ENCODE measurements around the gene NBEAL2.

NBEAL2 gene

DNA sequence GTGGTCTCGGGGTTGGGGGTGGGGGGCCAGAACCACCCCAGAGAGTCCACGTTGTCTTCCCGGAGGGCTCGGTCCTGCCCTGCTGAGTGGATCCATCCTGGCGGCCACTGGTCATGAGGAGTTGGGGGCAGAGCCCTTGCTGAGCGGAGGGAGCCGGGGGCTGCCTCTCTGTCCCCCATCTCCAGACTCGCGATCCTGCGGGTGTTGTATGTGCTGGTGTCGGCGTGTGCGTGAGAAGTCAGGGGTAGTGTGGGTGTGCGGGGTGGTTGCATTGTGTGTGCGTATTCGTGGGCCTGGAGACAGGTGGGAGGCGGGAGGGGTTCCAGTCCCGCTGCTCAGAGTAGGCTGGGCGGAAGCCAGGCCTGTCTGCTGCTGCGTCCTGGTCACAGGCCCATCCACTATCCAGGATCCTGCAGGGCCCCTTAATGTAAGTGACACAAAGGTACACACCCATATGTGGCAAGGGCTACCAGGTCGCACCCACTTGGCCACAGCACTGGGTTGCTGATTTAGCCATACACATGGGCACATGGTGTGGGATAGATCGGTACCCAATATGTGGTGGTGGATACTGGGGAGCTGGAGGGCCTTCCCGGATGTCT lies 30.7 kb downstream of the NBEAL2 start:
- TF ChIP-seq POU2F2 (IDR thresholded peaks at IDR 0.05; ENCODE audit: low read depth, low read length): 0 out of 2 replicates have a peak, but pooled peaks have one; percentile 29
- no peak for TF ChIP-seq POLR2AphosphoS5 (IDR thresholded peaks at IDR 0.05; ENCODE audit: low read depth, low read length)
- no peak for TF ChIP-seq PAX5 (IDR thresholded peaks at IDR 0.05; ENCODE audit: insufficient read depth, low read length, severe bottlenecking)
- FAIRE-seq (peak; percentile 52), DNase-seq (ENCODE audit: insufficient read length, low spot score) (no peak)

DNA sequence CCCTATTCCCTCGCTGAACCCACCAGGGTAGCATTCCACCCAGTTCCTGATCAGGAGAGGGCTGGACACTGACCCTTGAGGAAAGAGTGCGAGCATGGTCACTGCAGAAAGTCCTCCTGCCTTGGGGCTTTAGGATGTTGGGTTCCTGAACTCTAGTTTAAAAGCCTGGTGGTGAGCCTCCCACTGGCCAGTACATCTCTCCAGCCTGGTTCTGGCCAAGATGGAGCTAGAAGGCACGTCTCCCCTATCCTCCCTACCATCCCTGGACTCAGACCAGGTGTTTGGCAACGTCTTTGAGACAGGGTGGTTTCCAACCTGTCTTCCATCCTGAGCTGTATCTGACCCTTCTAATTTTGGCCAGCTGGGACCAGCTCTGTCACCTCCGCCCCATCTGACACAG lies 31.4 kb downstream of the NBEAL2 start:
- FAIRE-seq: no peak

DNA sequence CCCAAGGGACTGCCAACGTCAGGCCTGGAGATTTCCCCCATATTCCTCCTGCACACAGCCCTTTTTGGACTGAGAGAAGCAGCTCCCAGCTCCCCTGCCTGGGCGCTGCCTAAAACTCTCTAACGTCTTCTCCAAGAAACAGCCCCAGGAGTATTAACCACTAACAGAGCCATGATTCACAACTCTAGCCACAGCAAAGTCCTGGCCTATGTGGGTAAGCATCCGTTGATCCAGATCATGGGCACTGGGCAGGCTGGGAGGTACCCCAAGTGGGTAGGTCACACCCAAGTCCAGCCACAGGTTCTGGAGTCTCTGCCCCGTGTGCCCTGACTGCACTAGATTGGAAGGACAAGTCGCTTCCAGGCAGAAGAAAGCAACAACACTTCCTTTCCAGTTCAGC lies 31.9 kb downstream of the NBEAL2 start:
- FAIRE-seq (no peak), DNase-seq (ENCODE audit: insufficient read length, low spot score) (no peak)
- TF ChIP-seq SPI1 (IDR thresholded peaks at IDR 0.05; ENCODE audit: low read depth, low read length) (no peak), POLR2AphosphoS5 (IDR thresholded peaks at IDR 0.05; ENCODE audit: low read depth, low read length) (no peak), POU2F2 (IDR thresholded peaks at IDR 0.05; ENCODE audit: low read depth, low read length) (no peak), TAF1 (IDR thresholded peaks at IDR 0.05; ENCODE audit: low read depth, low read length) (no peak), POLR2A (IDR thresholded peaks at IDR 0.05; ENCODE audit: low read depth, low read length) (no peak), PAX5 (IDR thresholded peaks at IDR 0.05; ENCODE audit: insufficient read depth, low read length, severe bottlenecking) (no peak)

More for the DNA sequence above, 31.4 kb downstream of the NBEAL2 start:
- TF ChIP-seq POU2F2 (IDR thresholded peaks at IDR 0.05; ENCODE audit: low read depth, low read length) (no peak), SPI1 (IDR thresholded peaks at IDR 0.05; ENCODE audit: low read depth, low read length) (no peak), POLR2A (IDR thresholded peaks at IDR 0.05; ENCODE audit: low read depth, low read length) (no peak), PAX5 (IDR thresholded peaks at IDR 0.05; ENCODE audit: insufficient read depth, low read length, severe bottlenecking) (no peak), TAF1 (IDR thresholded peaks at IDR 0.05; ENCODE audit: low read depth, low read length) (no peak), POLR2AphosphoS5 (IDR thresholded peaks at IDR 0.05; ENCODE audit: low read depth, low read length) (no peak)
- DNase-seq (ENCODE audit: insufficient read length, low spot score): no peak

DNA sequence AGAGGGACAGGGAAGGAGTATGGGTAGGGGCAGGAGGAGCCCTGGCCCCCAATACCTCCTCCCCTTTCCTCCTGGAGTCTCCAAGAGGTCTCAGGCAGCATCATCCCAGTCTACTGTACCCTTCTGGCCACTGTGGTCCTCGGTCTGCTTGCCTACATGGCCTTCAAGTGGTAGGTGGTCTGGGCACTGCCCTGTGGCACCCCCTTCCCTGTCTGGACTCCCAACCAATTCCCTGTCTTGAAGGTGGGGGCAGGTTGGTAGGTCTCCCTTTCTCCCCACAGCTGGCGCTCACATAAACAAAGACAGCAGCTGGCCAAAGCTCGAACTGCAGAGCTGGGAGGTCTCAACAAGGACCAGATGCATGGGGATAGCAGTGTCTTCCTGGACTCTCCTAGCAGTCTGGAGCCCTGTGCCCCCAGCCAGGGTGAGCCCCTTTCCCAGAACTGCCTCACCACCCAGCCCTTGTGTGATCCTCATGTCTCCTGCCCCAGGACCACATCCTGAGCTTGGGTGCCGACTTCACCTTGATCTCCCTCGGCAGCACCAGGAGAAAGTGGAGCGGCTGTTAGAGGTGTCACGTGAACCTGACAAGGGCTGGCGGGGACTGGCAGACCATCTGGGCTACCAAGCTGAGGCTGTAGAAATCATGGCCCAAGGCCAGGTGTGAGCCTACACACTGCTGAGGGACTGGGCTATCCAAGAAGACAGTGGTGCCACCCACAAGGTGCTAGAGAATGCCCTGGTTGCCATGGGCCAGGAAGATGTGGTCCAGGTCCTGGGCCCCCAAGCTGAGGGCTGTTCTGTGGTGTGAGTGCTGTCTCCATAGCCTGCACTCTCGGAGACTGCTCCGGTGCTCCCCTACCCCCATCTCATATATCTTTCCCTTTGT lies 33.1 kb downstream of the NBEAL2 start:
- FAIRE-seq (no peak), DNase-seq (ENCODE audit: insufficient read length, low spot score) (no peak)
- no peak for TF ChIP-seq PAX5 (IDR thresholded peaks at IDR 0.05; ENCODE audit: insufficient read depth, low read length, severe bottlenecking)
- TF ChIP-seq POU2F2 (IDR thresholded peaks at IDR 0.05; ENCODE audit: low read depth, low read length): no peak
- TF ChIP-seq POLR2AphosphoS5 (IDR thresholded peaks at IDR 0.05; ENCODE audit: low read depth, low read length): no peak; the same call in 1 of the 2 replicates
- no peak for TF ChIP-seq SPI1 (IDR thresholded peaks at IDR 0.05; ENCODE audit: low read depth, low read length)

DNA sequence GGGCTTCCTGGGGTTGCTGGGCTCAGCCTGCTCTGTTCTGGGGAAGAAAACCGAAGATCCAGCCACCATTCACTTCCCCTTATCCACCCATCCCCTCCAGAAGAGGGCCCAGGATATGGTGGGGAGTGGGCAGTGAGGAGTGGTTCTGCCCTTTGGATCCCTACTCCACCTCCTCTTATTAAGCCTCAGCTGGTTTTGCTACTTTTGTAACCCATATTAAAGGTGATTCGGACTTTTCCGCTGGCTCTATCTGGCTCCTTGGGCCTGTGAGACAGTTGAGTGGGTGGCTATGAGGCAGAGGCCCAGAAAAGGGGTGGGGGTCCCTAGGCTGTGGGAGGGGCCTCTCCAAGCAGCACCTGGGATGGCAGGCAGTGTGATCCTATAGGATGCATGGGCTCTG lies 33.8 kb downstream of the NBEAL2 start:
- DNase-seq (ENCODE audit: insufficient read length, low spot score): no peak
- no peak for FAIRE-seq
- TF ChIP-seq SPI1 (IDR thresholded peaks at IDR 0.05; ENCODE audit: low read depth, low read length): no peak
- no peak for TF ChIP-seq TAF1 (IDR thresholded peaks at IDR 0.05; ENCODE audit: low read depth, low read length)
- no peak for TF ChIP-seq POU2F2 (IDR thresholded peaks at IDR 0.05; ENCODE audit: low read depth, low read length)
- TF ChIP-seq POLR2A (IDR thresholded peaks at IDR 0.05; ENCODE audit: low read depth, low read length): no peak
- TF ChIP-seq POLR2AphosphoS5 (IDR thresholded peaks at IDR 0.05; ENCODE audit: low read depth, low read length): no peak

DNA sequence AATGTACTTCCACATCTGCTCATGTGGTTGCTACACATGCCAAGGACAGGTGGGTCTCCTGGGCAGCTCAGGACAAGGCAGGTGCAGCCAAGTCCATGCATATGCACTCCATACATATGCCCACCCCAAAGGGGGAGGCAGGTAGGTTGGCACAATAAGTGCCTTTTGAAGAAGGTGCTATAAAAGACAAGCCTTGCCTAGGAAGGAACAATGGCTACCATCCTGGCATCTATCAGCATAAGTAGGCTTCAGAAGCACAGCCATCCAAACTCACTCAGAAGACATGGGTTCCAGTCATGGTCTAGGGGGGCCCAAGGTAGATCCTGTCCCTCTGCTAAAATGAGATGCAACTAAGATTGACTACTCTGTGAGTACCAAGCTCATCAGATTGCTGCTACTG lies 34.6 kb downstream of the NBEAL2 start:
- FAIRE-seq: no peak

DNA sequence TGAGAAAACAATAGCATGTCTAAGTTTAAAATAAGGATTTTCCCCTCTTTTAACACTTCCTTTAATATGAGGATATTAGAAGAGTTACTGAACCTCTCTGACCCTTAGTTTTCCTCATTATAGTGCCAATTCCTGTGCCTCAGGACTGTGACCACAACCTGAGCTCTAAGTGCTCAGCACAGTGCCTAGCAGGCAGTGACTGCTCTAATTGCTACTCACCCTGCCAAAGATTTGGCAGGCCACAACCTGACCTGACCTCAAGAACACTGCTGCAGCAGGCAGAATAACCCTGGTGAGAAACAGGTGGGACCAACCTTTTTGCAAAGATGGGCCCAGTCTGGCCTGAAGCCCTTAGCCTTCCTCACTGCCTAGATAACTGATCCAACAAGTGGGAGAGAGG lies 35.7 kb downstream of the NBEAL2 start:
- DNase-seq (ENCODE audit: insufficient read length, low spot score): no peak
- no peak for FAIRE-seq
- TF ChIP-seq POLR2AphosphoS5 (IDR thresholded peaks at IDR 0.05; ENCODE audit: low read depth, low read length) (0 out of 2 replicates have a peak, but pooled peaks have one; percentile 12), PAX5 (IDR thresholded peaks at IDR 0.05; ENCODE audit: insufficient read depth, low read length, severe bottlenecking) (no peak)

More for the DNA sequence above, 34.6 kb downstream of the NBEAL2 start:
- TF ChIP-seq POU2F2 (IDR thresholded peaks at IDR 0.05; ENCODE audit: low read depth, low read length) (no peak), PAX5 (IDR thresholded peaks at IDR 0.05; ENCODE audit: insufficient read depth, low read length, severe bottlenecking) (no peak), SPI1 (IDR thresholded peaks at IDR 0.05; ENCODE audit: low read depth, low read length) (no peak), TAF1 (IDR thresholded peaks at IDR 0.05; ENCODE audit: low read depth, low read length) (no peak), POLR2AphosphoS5 (IDR thresholded peaks at IDR 0.05; ENCODE audit: low read depth, low read length) (no peak), POLR2A (IDR thresholded peaks at IDR 0.05; ENCODE audit: low read depth, low read length) (no peak)
- DNase-seq (ENCODE audit: insufficient read length, low spot score): no peak

DNA sequence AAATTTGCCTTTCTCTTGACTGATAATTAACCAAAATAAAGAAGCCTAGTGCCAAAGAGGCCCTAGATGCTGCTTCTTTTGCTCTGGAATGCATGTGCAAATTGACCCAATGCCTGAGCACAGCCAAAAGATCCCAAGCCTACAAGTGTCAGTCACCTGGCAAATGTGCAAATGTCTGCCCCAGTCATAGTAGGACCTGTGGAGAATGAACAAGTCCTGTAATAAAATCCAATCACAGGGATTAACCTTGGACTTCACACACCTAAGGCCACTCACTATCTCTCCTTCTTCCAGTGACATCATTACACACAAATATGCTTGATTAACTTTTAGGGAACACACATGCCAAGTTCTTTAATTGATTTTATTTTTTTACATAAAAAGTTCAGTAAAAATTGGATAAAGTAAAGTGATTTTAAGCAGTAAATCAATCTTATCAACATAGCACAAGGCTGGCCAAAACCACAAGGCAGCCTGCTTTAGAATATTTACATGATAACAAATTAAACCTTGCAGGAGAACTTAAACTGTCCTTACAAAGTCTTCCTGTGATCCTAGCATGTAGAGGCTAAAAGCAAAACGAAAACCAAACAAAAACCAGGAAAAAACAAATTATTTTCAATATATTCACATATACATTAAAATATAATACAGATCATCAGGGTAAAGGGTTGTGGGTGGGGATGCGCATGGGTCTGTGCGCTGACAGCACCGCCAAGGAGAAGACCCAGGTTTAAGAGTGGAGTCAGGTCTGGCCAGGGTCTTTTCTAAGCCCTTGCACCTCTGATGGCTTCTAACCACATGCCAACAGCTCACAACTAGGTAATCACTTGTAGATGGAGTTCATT lies 36.8 kb downstream of the NBEAL2 start:
- TF ChIP-seq POLR2A (IDR thresholded peaks at IDR 0.05; ENCODE audit: low read depth, low read length): no peak
- TF ChIP-seq POU2F2 (IDR thresholded peaks at IDR 0.05; ENCODE audit: low read depth, low read length): no peak
- no peak for TF ChIP-seq TAF1 (IDR thresholded peaks at IDR 0.05; ENCODE audit: low read depth, low read length)
- DNase-seq (ENCODE audit: insufficient read length, low spot score) (no peak), FAIRE-seq (no peak)

DNA sequence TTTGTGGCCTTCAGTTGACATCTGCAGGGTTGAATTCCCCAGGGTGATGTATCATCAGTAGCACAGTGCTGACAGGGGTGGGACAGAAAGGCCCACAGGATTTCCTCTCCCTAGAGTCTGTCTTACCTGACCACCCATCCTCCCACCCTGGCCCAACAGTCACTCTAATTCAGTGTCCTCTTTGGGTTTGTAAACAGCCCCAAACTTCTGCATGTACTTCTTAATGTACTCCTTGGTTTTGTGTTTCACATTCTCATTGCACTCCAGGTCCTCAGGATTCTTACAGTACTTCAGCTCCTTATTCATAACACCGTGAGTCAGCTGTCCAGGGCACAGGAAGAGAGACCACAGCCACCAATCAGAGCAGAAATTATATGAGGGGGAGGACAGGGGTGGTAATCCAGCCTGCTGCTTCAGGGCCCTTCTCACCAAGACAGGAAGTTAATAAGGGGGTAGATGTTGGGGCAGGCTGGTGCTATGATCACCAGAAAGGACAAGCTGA lies 37.5 kb downstream of the NBEAL2 start:
- DNase-seq (ENCODE audit: insufficient read length, low spot score) (peak; percentile 32), FAIRE-seq (peak; percentile 62)
- TF ChIP-seq POLR2AphosphoS5 (IDR thresholded peaks at IDR 0.05; ENCODE audit: low read depth, low read length) (no peak), POLR2A (IDR thresholded peaks at IDR 0.05; ENCODE audit: low read depth, low read length) (no peak), POU2F2 (IDR thresholded peaks at IDR 0.05; ENCODE audit: low read depth, low read length) (no peak), SPI1 (IDR thresholded peaks at IDR 0.05; ENCODE audit: low read depth, low read length) (no peak), PAX5 (IDR thresholded peaks at IDR 0.05; ENCODE audit: insufficient read depth, low read length, severe bottlenecking) (no peak), TAF1 (IDR thresholded peaks at IDR 0.05; ENCODE audit: low read depth, low read length) (no peak)
